Measurements from ENCODE around the gene NRXN3.

DNA sequence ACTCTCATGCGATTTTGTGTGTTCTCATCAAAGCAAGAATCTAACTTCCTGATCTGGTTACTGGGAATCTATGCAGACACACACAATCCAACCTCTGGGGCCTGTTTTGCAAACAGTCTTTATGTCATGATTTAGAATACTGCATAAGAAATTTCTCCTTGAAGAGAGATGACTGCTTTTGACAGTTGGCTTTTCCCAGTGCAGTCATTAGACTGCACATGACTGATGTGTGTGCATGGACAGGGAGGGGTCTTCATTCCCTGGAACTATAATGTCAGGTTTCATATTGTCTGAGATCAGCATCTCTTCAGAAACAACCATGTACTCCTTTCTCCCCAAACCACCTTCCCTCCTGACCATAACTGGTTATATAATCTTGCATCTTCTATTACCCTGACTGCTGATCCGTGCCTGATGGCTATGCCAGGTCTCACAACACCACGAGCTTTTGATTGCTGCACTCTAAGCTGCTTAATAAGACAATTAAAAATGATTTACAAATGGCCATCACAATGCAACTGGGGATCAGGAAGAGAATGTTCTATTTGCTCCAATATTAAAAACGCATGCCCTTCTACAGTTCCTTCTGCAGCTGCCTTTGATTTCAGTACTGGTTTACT lies 995.4 kb downstream of the NRXN3 start:
- TF ChIP-seq, protein P1, sequence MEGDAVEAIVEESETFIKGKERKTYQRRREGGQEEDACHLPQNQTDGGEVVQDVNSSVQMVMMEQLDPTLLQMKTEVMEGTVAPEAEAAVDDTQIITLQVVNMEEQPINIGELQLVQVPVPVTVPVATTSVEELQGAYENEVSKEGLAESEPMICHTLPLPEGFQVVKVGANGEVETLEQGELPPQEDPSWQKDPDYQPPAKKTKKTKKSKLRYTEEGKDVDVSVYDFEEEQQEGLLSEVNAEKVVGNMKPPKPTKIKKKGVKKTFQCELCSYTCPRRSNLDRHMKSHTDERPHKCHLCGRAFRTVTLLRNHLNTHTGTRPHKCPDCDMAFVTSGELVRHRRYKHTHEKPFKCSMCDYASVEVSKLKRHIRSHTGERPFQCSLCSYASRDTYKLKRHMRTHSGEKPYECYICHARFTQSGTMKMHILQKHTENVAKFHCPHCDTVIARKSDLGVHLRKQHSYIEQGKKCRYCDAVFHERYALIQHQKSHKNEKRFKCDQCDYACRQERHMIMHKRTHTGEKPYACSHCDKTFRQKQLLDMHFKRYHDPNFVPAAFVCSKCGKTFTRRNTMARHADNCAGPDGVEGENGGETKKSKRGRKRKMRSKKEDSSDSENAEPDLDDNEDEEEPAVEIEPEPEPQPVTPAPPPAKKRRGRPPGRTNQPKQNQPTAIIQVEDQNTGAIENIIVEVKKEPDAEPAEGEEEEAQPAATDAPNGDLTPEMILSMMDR (optimal IDR thresholded peaks at IDR 0.05 in 1 of 3, IDR thresholded peaks at IDR 0.05 in 1 of 3, conservative IDR thresholded peaks at IDR 0.05 in 1 of 3; ENCODE audit: extremely low read depth in 1 of 3, insufficient read depth in 2 of 3, low read length in 3 of 3): no peak
- no peak for TF ChIP-seq EZH2 (IDR thresholded peaks at IDR 0.05; ENCODE audit: low read length)
